A172 (cell line): ENCODE measurements around the gene ATG9B. TPM values are rescaled to one million over a fixed set of nuclear protein-coding genes. Genes with fewer than 3 reads are reported as not detected.

ENCODE experiments used
- DNase-seq: peaks from one replicate; pipeline ENCODE4 v3.0.0-alpha.2; 2015; ENCODE audit warnings: low spot score
- total RNA-seq: library from RNA; depleted of rRNA; stranded (reverse); fragments of >200 nt; shearing (Covaris generic); gene quantifications from 2 replicates; pipeline ENCODE4 v1.2.3, GENCODE V29; 2014

The ATG9B gene
- total RNA-seq, 1 experiment from 2014 or later: not detected

- DNase-seq: no peak
These were observed 44.4 kb downstream of the ATG9B start for GRCh38 chr7:150979713-150980390.

- no peak for DNase-seq
These were observed 46.0 kb downstream of the ATG9B start, which contains the start of gene KCNH2 for GRCh38 chr7:150978126-150978789. Gene KCNH2, minus strand, starts transcription at chr7:150978321. Its CDS starts 408 bp downstream, at chr7:150977913.

GRCh38 chr7:150977382-150978125, 46.7 kb downstream of the ATG9B start:
- DNase-seq: no peak

- no peak for DNase-seq
These were observed 47.5 kb downstream of the ATG9B start for GRCh38 chr7:150976529-150977381.

GRCh38 chr7:150975536-150976319, 48.6 kb downstream of the ATG9B start:
- DNase-seq: no peak

GRCh38 chr7:150974468-150975391, 49.6 kb downstream of the ATG9B start:
- no peak for DNase-seq

GRCh38 chr7:150973571-150974451, 50.5 kb downstream of the ATG9B start:
- DNase-seq: no peak

- DNase-seq: no peak
These were observed 51.6 kb downstream of the ATG9B start for GRCh38 chr7:150972741-150973140.

GRCh38 chr7:150972023-150972468, 52.2 kb downstream of the ATG9B start:
- DNase-seq: no peak

- DNase-seq: no peak
These were observed 52.9 kb downstream of the ATG9B start for GRCh38 chr7:150971242-150972022.

GRCh38 chr7:150970424-150970823, 53.9 kb downstream of the ATG9B start:
- no peak for DNase-seq

- no peak for DNase-seq
These were observed 54.8 kb downstream of the ATG9B start for GRCh38 chr7:150969475-150969874.

GRCh38 chr7:150968734-150969372, 55.4 kb downstream of the ATG9B start:
- no peak for DNase-seq

GRCh38 chr7:150968056-150968733, 56.1 kb downstream of the ATG9B start:
- no peak for DNase-seq

- DNase-seq: no peak
These were observed 56.9 kb downstream of the ATG9B start for GRCh38 chr7:150967349-150967748.

GRCh38 chr7:150966002-150966401, 58.3 kb downstream of the ATG9B start:
- no peak for DNase-seq
